K562 (cell line): ENCODE data around the gene PSAP. TPM values are rescaled to one million over a fixed set of nuclear protein-coding genes. Genes with fewer than 3 reads are reported as not detected.
A peak's percentile ranks its signal among the peaks of the same experiment; 100 is the strongest.

Source experiments
- ATF7 ChIP-seq: fragments of 450-650 bp; IDR thresholded peaks from 2 replicates; pipeline ENCODE4 v1.7.1; 2014; ENCODE audit warnings: mild to moderate bottlenecking, moderate library complexity
- FOXK2 ChIP-seq, 2 experiments: fragments of 450-650 bp; IDR thresholded peaks in 1 of 2; conservative IDR thresholded peaks in 1 of 2; 2 replicates each; pipeline ENCODE4 v1.6.1; 2016; ENCODE audit warnings: low read depth in 2 of 2, mild to moderate bottlenecking in 1 of 2
- NEUROD1 ChIP-seq: fragments of 150-350 bp; IDR thresholded peaks from 2 replicates; pipeline ENCODE4 v1.6.1; 2014; ENCODE audit warnings: borderline replicate concordance, low read length, low read depth; ENCODE audit not compliant: partially characterized antibody
- NRF1 ChIP-seq, 2 experiments: fragments of 450-650 bp; IDR thresholded peaks in 1 of 2; conservative IDR thresholded peaks in 1 of 2; 2 replicates each; pipeline ENCODE4 v1.6.1; 2014; ENCODE audit warnings: mild to moderate bottlenecking in 2 of 2
- PHF20 ChIP-seq: fragments of 450-650 bp; IDR thresholded peaks from 2 replicates; pipeline ENCODE4 v1.6.1; 2018; ENCODE audit not compliant: partially characterized antibody
- TRIM28 ChIP-seq: fragments of 450-650 bp; IDR thresholded peaks from 2 replicates; pipeline ENCODE4 v1.6.1; 2017
- VEZF1 ChIP-seq: fragments of 200-800 bp; sonication (Bioruptor generic); IDR thresholded peaks from 2 replicates; pipeline ENCODE4 v1.6.1; 2017; ENCODE audit warnings: missing genetic modification characterization, missing compliant biosample characterization
- ZBTB7A ChIP-seq: IDR thresholded peaks from 2 replicates; pipeline ENCODE4 v1.6.1; 2011; ENCODE audit warnings: low read depth, mild to moderate bottlenecking, low read length, moderate library complexity, borderline replicate concordance; ENCODE audit not compliant: control insufficient read depth
- ZNF274 ChIP-seq: IDR thresholded peaks from 2 replicates; pipeline ENCODE4 v1.6.1; 2011; ENCODE audit warnings: low read depth, mild to moderate bottlenecking, low read length, moderate library complexity, borderline replicate concordance
- polyA plus RNA-seq, 8 experiments: library from polyadenylated mRNA; depleted of rRNA in 4 of 8; stranded (reverse) in 5 of 8; unstranded in 3 of 8; fragments of >200 nt; fragmentation: Nextera tagmentation in 2 of 8; fragmentation: Illumina TruSeq in 1 of 8; extraction: Ambion mirVana in 2 of 8; extraction: Trizol in 1 of 8; gene quantifications; 2 replicates each; pipeline versions ENCODE4 v1.2.1 to v1.2.3, GENCODE V29; 2011 to 2014; ENCODE audit warnings: inconsistent platforms in 1 of 8, missing spikeins in 1 of 8
- total RNA-seq, 7 experiments: library from RNA; depleted of rRNA in 6 of 7; stranded (reverse); fragments of >200 nt in 6 of 7; fragmentation: Illumina TruSeq in 2 of 7; extraction: Trizol in 2 of 7; gene quantifications; 2 replicates each; pipeline versions ENCODE4 v1.2.1 to v1.2.3, GENCODE V29; 2011 to 2021; ENCODE audit warnings: low replicate concordance in 1 of 7
- TF ChIP-seq, protein P1 (sequence below): fragments of 450-650 bp; IDR thresholded peaks from 2 replicates; pipeline ENCODE4 v1.6.1; 2016; ENCODE audit warnings: mild to moderate bottlenecking, moderate library complexity
- TF ChIP-seq, protein P2 (sequence below): sonication (generic); formaldehyde crosslinking; IDR thresholded peaks from 2 replicates; pipeline ENCODE4 v1.4.0; 2020; ENCODE audit warnings: mild to moderate bottlenecking, missing genetic modification reagents

PSAP gene
- total and polyA plus RNA-seq, 9 of the 15 experiments (the other 6 are each of a cell fraction or from before 2014, with no cell fraction given) = 245 to 700 (median 429) TPM

- TF ChIP-seq, protein P1, sequence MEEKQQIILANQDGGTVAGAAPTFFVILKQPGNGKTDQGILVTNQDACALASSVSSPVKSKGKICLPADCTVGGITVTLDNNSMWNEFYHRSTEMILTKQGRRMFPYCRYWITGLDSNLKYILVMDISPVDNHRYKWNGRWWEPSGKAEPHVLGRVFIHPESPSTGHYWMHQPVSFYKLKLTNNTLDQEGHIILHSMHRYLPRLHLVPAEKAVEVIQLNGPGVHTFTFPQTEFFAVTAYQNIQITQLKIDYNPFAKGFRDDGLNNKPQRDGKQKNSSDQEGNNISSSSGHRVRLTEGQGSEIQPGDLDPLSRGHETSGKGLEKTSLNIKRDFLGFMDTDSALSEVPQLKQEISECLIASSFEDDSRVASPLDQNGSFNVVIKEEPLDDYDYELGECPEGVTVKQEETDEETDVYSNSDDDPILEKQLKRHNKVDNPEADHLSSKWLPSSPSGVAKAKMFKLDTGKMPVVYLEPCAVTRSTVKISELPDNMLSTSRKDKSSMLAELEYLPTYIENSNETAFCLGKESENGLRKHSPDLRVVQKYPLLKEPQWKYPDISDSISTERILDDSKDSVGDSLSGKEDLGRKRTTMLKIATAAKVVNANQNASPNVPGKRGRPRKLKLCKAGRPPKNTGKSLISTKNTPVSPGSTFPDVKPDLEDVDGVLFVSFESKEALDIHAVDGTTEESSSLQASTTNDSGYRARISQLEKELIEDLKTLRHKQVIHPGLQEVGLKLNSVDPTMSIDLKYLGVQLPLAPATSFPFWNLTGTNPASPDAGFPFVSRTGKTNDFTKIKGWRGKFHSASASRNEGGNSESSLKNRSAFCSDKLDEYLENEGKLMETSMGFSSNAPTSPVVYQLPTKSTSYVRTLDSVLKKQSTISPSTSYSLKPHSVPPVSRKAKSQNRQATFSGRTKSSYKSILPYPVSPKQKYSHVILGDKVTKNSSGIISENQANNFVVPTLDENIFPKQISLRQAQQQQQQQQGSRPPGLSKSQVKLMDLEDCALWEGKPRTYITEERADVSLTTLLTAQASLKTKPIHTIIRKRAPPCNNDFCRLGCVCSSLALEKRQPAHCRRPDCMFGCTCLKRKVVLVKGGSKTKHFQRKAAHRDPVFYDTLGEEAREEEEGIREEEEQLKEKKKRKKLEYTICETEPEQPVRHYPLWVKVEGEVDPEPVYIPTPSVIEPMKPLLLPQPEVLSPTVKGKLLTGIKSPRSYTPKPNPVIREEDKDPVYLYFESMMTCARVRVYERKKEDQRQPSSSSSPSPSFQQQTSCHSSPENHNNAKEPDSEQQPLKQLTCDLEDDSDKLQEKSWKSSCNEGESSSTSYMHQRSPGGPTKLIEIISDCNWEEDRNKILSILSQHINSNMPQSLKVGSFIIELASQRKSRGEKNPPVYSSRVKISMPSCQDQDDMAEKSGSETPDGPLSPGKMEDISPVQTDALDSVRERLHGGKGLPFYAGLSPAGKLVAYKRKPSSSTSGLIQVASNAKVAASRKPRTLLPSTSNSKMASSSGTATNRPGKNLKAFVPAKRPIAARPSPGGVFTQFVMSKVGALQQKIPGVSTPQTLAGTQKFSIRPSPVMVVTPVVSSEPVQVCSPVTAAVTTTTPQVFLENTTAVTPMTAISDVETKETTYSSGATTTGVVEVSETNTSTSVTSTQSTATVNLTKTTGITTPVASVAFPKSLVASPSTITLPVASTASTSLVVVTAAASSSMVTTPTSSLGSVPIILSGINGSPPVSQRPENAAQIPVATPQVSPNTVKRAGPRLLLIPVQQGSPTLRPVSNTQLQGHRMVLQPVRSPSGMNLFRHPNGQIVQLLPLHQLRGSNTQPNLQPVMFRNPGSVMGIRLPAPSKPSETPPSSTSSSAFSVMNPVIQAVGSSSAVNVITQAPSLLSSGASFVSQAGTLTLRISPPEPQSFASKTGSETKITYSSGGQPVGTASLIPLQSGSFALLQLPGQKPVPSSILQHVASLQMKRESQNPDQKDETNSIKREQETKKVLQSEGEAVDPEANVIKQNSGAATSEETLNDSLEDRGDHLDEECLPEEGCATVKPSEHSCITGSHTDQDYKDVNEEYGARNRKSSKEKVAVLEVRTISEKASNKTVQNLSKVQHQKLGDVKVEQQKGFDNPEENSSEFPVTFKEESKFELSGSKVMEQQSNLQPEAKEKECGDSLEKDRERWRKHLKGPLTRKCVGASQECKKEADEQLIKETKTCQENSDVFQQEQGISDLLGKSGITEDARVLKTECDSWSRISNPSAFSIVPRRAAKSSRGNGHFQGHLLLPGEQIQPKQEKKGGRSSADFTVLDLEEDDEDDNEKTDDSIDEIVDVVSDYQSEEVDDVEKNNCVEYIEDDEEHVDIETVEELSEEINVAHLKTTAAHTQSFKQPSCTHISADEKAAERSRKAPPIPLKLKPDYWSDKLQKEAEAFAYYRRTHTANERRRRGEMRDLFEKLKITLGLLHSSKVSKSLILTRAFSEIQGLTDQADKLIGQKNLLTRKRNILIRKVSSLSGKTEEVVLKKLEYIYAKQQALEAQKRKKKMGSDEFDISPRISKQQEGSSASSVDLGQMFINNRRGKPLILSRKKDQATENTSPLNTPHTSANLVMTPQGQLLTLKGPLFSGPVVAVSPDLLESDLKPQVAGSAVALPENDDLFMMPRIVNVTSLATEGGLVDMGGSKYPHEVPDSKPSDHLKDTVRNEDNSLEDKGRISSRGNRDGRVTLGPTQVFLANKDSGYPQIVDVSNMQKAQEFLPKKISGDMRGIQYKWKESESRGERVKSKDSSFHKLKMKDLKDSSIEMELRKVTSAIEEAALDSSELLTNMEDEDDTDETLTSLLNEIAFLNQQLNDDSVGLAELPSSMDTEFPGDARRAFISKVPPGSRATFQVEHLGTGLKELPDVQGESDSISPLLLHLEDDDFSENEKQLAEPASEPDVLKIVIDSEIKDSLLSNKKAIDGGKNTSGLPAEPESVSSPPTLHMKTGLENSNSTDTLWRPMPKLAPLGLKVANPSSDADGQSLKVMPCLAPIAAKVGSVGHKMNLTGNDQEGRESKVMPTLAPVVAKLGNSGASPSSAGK = peak; percentile 52
- TF ChIP-seq ZBTB7A (peak; percentile 40; the same call in 1 of the 2 replicates), NEUROD1 (peak; percentile 19), ZNF274 (no peak), VEZF1 (CRISPR knock-in tag) (peak; percentile 17; the same call in 1 of the 2 replicates), ATF7 (peak; percentile 35; the same call in 1 of the 2 replicates), NRF1 (conservative IDR thresholded peaks at IDR 0.05 in 1 of 2, IDR thresholded peaks at IDR 0.05 in 1 of 2) (peak; percentile 42 to 56), FOXK2 (conservative IDR thresholded peaks at IDR 0.05 in 1 of 2, IDR thresholded peaks at IDR 0.05 in 1 of 2; ENCODE audit: low read depth in 2 of 2) (peak in 1 of 2 experiments; percentile 59; a peak in 3 of 4 replicates), TRIM28 (peak; percentile 29; the same call in 1 of the 2 replicates), PHF20 (peak; percentile 8)
- TF ChIP-seq, protein P2, sequence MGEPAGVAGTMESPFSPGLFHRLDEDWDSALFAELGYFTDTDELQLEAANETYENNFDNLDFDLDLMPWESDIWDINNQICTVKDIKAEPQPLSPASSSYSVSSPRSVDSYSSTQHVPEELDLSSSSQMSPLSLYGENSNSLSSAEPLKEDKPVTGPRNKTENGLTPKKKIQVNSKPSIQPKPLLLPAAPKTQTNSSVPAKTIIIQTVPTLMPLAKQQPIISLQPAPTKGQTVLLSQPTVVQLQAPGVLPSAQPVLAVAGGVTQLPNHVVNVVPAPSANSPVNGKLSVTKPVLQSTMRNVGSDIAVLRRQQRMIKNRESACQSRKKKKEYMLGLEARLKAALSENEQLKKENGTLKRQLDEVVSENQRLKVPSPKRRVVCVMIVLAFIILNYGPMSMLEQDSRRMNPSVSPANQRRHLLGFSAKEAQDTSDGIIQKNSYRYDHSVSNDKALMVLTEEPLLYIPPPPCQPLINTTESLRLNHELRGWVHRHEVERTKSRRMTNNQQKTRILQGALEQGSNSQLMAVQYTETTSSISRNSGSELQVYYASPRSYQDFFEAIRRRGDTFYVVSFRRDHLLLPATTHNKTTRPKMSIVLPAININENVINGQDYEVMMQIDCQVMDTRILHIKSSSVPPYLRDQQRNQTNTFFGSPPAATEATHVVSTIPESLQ (CRISPR knock-in tag) = no peak
Measured at GRCh38 chr10:71805776-71806703, 45.0 kb downstream of the PSAP start (continued).
